SU-DHL-6 (cell line): ENCODE results near the gene ALDH1L2.

Experiments used
- EZH2phosphoT487 ChIP-seq: fragments of 200-600 bp; sonication (generic), shearing (Covaris generic); conservative IDR thresholded peaks from 2 replicates; pipeline ENCODE4 v1.6.1; 2018; ENCODE audit warnings: mild to moderate bottlenecking, antibody characterized with exemption, low read length, moderate library complexity, mixed read lengths
- TF ChIP-seq, protein P1 (sequence below): fragments of 200-600 bp; sonication (generic); IDR thresholded peaks from one replicate; pipeline ENCODE4 v1.5.1; 2017; ENCODE audit warnings: antibody characterized with exemption, mild to moderate bottlenecking, low read length, moderate library complexity; ENCODE audit not compliant: insufficient read depth, poor library complexity, severe bottlenecking

DNA sequence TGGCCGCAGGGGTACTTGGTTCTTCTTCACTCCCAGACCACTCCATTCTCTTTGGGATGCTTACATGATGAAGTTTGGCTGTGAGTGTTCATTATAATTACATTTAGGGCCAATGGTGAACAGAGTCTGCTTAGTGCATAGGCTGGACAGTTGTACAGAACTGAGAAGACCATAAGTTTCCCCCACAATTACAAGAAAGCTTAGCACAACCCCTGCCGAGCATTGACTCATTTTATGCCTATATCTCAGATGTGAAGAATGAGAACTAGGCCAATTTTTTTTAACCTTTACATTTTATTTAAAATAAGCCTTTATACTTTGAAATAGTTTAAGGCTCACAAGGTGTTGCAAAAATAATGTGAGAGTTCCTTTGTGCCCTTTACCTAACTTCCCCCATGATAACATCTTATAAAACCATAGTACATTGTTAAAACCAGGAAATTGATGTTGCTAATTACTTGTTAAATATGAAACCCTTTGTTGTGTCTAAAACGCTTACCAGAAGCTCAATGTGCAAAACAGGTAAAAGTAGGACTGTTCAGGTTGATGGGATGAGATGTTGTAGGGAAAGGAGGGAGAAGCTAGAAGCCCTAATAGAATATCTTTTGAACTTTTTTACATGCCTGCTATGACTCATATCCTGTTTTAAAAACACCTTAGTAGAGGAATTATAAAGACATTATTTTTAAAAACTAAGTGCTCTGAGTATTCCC, 47.2 kb downstream of the ALDH1L2 start:
- TF ChIP-seq, protein P1, sequence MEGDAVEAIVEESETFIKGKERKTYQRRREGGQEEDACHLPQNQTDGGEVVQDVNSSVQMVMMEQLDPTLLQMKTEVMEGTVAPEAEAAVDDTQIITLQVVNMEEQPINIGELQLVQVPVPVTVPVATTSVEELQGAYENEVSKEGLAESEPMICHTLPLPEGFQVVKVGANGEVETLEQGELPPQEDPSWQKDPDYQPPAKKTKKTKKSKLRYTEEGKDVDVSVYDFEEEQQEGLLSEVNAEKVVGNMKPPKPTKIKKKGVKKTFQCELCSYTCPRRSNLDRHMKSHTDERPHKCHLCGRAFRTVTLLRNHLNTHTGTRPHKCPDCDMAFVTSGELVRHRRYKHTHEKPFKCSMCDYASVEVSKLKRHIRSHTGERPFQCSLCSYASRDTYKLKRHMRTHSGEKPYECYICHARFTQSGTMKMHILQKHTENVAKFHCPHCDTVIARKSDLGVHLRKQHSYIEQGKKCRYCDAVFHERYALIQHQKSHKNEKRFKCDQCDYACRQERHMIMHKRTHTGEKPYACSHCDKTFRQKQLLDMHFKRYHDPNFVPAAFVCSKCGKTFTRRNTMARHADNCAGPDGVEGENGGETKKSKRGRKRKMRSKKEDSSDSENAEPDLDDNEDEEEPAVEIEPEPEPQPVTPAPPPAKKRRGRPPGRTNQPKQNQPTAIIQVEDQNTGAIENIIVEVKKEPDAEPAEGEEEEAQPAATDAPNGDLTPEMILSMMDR: no peak
- TF ChIP-seq EZH2phosphoT487: no peak
